Islet of Langerhans (tissue), 1 donor: Measurements from ENCODE around the gene NXNL1.
A peak's percentile ranks its signal among the peaks of the same experiment; 100 is the strongest.
"Not testable (repeated sequence)": the region's sequence is repeated elsewhere in the genome, so short reads cannot be mapped to it uniquely, and the experiment has no call there.

ENCODE experiments used
- FAIRE-seq: peaks from one replicate; lab custom pipeline; 2011; peaks lifted over from hg19 to GRCh38; lab: Jason Lieb, UNC

NXNL1 gene

DNA sequence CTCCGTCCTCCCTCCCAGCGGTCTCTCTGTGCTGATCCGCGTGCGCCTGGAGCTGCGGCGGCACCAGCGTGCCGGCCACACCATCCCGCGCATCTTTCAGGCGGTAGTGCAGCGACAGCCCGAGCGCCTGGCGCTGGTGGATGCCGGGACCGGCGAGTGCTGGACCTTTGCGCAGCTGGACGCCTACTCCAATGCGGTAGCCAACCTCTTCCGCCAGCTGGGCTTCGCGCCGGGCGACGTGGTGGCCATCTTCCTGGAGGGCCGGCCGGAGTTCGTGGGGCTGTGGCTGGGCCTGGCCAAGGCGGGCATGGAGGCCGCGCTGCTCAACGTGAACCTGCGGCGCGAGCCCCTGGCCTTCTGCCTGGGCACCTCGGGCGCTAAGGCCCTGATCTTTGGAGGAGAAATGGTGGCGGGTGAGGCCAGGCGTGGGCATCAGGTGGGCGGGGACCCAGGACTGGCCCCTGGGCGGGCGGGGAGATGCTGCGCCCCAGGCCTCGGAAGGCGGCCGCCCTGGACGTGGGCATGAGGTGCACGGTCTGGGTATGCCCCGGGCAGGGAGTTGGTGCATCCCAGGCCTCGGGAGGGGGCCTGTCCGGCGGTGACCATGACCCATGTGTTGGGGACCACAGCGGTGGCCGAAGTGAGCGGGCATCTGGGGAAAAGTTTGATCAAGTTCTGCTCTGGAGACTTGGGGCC lies 26.0 kb upstream of the NXNL1 start:
- no peak for FAIRE-seq

DNA sequence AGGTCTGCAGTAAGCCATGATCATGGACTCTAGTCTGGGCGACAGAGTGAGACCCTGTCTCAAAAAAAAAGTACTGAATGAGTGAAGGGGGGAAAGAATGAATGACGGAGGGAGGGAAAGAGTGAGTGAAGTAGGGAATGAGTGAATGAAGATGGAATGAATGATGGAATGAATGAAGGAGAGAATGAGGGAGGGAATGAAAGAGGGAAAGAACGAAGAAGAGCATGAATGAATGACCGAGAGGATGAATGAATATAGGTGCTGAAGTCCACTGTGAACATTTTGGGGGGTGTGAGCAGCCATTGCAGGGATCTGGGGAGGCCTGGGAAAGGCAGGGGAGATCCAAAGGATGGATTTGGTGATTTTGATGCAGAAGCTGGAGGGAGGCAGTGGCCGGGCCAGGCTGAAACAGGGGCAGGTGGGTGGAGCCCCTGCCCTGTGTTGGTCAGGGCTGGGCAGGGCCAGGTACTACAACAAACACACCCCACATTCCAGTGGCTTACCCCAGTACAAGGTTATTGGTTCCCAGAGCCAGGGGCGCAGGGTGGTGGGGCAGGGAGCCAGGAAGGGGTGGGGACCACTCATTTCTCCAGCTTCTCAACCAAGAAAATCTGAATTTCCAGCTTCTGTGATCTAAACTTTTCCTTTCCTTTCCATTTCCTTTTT lies 23.9 kb upstream of the NXNL1 start:
- no peak for FAIRE-seq

DNA sequence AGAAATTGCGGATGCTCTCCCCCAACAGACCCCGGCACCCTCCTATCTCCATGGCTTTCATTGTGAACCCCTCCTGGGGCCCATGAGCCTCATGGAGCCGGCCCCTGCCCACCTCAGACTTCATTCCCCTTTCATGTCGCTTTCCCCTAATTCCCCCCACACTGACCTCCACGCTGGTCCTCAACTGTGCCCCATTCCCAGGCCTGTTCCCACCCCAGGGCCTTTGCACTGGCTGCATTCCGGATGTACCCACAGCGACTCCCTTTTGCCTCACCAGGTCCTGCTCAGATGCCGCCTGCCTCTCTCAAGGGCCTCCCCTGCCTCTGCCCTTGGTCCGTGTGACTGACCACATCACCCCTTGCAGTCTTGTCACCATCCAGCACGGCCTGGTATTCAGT lies 22.9 kb upstream of the NXNL1 start:
- no peak for FAIRE-seq

DNA sequence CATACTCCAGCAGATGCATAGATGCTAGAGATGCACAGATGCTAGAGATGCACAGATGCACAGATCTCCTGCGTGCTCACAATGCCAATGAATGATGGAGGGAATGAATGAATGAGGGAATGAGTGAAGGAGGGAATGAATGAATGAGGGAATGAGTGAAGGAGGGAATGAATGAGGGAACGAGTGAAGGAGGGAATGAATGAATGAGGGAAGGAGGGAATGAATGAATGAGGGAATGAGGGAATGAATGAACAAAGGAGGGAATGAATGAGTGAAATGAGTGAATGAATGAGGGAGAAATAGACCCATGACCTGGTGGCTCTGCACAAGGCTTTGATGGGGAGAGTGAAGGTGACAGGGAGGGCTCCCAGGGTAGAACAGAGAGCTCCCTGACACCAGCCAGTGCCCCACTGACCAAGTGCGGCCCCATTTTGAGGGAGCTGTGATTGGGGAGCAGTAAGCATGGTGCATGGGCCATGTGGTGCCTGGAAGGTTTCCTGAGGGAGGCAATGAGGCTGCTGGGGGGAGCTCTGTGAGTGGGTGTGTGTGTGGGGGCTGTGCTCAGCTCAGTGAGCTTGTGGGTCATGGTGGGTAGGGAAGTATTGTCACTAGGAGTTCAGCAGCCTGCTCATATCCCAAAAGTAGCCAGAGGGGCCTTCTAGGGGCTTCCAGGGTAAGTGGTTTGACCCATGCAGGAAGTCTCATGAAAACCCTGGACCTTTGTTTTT lies 22.3 kb upstream of the NXNL1 start:
- no peak for FAIRE-seq

DNA sequence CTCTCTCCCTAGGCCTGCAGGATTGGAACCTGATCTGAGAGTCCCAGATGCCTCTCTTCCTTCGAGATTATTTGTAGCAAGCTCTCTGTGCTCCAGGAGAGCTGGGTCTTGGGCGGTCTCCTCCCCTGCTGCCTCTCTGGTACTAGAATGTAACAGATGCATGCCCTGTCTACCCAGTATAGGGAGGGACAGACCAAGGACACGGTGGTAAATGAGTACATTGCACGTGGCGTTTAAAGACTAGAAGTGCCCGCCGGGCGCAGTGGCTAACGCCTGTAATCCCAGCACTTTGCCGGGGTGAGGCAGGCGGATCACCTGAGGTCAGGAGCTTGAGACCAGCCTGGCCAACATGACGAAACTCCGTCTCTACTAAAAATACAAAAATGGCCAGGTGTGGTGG lies 21.3 kb upstream of the NXNL1 start:
- no peak for FAIRE-seq

DNA sequence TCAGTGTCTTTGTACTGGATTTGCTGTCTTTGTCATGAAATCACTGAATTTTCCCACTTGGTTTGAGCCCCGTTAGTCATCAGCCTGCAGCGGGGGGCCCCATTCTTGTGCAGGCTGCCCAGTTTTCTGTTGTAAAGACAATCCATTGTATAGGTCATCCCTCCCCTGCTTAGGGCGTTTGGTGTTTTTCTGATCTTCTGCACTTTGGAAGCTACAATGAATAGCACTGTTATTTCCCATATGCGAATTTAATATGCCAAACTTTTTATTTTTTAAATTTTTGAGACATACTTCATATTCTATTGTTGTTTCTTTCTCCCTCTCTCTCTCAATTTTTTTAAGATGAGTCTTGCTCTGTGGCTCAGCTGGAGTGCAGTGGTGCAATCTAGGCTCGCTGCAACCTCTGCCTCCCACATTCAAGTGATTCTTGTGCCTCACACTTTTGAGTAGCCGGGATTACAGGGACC lies 18.6 kb upstream of the NXNL1 start:
- no peak for FAIRE-seq

DNA sequence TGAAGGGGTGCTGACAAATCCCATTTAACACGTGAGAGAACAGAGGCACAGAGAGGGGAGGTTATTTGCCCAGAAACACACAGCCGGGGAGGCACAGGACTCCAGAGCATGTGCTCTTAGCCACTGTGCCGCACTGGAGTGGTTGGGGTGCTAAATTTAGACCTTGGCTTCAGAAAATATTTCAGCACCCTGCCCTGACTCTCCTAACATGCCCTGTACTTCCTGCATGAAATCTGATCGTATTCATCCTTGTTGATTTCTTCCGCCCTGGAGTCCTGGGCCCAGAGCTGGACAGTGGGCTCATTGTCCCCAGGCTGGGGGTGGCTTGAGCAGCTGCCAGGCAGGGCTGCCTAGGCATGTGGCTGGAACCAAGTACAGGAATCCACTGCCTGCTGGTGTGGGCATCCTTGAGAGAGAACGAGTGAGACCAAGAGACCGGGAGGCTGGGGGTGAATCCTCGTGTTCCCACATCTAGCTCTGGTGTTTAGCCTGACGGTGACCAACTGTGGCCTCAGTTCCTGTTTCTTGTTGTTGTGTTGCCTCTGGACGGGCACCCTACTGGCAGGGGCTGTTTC lies 14.9 kb upstream of the NXNL1 start:
- no peak for FAIRE-seq

DNA sequence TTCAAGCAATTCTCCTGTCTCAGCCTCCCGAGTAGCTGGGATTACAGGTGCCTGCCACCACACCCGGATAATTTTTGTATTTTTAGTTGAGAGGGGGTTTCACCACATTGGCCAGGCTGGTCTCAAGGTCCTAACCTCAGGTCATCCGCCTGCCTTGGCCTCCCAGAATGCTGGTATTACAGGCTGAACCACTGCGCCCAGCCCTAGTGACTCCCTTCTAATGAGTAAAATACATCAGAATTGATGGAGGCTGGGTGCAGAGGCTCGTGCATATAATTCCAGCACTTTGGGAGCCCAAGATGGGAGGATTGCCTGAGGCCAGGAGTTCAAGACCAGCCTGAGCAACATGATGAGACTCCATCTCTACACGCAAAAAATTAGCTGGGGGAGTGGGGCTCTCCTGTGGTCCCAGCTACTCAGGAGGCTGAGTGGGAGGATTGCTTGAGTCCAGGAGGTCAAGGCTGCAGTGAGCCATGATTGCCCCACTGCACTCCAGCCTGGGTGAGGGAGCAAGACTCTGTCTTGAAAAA lies 14.3 kb upstream of the NXNL1 start:
- FAIRE-seq = not testable (repeated sequence)

DNA sequence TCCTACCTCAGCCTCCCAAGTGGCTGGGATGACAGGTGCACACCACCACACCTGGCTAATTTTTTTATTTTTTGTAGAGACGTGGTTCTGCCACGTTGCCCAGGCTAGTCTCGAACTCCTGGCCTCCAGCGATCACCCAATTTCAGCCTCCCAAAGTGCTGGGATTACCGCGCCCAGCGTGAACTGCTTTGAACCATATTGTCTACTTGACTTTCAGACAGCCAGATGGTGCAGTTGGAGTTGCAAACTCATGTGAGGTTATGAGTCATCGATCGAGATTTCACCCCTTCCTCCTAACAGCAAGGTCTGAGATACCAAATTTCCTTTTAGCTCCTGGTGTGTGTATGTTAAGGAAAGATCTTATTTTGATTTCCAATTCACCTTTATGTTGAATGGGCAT lies 12.3 kb upstream of the NXNL1 start:
- no peak for FAIRE-seq

DNA sequence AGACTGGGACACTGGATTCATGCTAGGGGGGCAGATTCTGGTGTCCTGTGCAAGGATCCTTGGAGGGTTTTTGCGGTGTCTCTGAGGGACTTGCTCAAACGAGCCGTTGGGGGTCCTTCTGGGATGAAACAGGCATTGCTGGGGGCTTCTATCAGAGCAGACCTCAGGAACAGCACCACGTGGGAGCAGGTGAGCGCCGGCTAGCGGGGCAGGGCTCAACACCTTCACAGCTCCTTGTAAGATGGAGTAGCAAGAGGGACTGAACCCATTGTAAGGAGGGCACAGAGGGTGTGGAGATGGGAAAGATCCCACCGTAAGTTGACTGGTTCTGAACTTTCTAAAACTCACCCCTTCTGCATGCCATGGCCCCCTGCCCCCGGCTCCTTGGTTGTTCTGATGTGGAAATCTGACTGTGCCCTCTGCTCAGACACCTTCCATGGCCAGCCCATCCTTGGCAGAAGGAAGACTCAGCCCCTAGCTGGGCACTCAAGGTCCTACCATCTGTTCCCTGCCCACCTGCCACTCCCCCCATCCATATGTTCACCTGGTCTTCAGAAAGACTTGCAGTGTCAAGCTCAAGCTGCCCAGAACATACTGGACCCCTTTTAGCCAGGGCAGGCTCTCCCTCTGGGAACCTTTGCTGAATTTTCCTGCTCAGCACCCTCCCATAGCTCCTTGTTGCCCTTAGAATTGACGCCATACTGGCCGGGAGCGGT lies 10.8 kb upstream of the NXNL1 start:
- FAIRE-seq = no peak

DNA sequence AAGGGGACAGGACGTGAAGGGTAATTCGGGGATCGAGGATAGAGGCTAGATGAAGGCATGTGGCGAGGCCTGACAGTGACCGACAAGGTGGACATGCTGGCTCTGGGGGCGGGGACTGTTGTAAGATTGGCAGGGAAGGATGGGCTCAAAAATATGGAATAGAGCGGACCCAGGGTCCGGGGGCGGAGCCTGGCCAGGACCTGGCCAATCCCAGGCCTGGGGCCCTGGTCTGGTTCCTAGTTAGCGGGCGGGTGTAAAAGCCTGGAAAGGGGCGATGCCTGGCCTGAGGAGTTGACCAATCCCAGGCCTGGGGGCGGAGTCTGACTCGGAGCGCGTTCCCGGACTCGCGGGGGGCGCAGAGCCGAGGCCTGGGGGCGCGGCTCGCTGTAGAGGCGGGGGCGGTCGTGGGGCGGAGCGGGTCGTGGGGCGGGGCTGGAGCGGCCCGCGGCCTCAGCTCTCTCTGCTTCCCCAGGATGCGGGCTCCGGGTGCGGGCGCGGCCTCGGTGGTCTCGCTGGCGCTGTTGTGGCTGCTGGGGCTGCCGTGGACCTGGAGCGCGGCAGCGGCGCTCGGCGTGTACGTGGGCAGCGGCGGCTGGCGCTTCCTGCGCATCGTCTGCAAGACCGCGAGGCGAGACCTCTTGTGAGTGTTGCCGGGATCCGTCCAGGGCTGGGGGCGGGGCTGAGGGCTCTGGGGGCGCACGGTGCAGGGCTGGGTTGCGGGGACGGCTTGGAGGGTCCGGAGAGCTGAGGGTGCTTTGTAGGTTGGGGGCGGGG lies 9.5 kb upstream of the NXNL1 start, which contains the start of gene SLC27A1:
Gene SLC27A1, plus strand, starts transcription at position 457 of the 774 bp plus-strand sequence. Its CDS starts 17 bp downstream, at position 474.
- FAIRE-seq = peak; percentile 81

DNA sequence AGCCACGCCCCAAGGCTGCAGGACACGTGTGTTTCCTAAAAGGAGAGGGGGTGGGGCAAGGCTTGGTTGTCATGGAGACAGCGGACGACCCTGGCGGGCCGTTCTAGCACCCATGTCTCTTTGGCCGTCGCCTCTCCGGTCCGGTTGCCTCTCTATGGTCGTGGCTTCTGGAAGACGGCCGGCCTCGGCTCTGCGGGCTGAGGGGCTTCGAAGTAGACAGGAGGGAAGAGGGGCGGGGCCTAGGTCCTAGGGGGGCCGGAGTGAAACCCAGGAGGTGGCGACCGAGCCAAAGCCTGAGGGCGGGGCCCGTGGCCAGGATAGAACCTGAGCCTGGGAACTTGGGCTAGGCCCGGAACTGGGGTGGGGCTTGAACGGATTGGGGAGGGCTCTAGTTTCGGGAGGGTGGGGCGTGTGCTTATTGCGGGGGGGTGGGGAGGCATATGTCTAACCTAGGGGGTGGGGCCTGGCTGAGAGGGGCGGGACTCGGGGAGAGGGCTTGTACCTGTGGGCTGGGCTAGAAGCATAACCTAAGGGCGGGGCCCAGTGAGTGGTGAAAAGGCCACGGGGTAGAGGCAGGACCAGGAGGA lies 8.8 kb upstream of the NXNL1 start:
- no peak for FAIRE-seq

DNA sequence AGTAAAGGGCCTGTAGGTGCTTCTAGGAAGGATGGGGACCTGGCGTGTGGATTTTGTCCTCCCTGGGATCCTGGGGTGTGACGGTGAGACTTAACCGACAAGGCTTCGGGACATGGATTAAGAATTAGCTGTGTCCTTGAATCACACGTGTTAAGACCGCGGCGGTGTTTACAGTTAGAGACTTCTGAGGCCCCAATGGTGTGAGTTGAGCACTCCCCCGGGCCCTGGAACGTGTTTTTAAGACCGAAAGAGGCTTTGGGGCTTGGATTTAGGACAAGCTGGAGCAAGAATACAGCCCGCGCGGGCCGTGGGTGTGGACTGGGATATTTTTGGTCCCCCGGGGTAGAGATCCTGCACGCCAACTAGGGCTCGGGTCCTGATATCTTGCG lies 8.4 kb upstream of the NXNL1 start:
- no peak for FAIRE-seq

DNA sequence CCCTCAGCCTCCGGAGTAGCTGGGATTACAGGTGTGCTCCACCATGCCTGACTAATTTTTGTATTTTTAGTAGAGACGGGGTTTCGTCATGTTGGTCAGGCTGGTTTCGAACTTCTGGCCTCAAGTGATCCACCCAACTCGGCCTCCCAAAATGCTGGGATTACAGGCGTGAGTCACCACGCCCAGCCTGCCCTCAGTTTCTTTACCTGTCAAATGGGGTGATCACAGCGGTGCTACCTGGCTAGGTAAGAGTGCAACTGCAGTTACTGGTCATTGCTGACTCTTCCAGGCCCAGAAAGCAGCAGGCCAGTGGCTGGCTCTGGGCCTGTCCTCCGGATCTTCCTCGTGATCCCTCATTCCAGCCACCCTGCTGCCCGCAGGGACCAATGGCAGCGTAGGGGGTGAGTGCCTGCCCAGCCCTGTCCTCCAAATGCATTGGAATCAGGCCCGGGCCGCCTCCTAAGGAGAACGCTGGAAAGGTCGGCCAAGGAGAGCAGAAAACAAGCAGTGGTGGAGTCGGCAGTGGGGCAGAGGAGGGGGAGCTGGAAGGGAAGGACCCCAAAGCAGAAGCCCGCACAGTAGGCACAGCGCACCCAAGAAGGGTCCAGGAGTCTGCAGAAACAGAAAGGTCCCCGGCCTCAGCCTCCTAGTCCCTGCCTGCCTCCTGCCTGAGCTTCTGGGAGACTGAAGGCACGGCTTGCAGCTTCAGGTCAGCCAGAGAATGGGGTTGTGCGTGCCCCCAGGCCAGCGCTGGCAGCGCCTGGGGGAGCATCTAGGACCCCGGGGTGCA lies 7.8 kb upstream of the NXNL1 start:
- FAIRE-seq = no peak

DNA sequence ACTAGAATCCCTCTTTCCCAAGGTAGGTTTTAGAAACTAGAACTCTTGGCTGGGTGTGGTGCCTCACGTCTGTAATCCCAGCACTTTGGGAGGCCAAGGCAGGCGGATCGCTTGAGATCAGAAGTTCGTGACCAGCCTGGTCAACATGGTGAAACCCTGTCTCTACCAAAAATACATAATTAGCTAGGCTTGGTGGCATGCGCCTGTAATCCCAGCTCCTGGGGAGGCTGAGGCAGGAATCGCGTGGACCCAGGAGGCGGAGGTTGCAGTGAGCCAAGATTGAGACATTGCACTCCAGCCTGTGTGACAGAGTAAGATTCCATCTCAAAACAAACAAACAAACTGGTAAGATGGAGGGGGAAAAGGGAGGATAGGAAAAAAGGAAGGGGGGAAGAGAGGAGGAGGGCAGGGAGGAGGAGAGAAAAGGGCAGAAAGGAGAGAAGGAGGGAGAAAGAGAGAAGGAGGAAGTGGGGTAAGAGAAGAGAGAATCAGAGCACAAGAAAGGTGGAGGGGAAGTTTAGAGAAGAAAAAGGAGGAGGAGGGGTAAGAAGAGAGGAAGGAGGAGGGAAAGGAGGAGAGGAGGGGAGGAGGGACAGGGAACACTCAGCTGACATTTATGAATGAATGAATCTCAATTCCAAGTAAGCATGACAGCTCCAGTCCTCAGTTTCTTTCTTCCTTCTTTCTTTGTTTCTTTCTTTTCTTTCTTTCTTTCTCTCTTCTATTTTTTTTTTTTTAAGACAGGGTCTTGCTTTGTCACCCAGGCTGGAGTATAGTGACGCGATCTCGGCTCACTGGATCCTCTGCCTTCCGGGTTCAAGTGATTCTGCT lies 7.0 kb upstream of the NXNL1 start:
- FAIRE-seq = no peak

DNA sequence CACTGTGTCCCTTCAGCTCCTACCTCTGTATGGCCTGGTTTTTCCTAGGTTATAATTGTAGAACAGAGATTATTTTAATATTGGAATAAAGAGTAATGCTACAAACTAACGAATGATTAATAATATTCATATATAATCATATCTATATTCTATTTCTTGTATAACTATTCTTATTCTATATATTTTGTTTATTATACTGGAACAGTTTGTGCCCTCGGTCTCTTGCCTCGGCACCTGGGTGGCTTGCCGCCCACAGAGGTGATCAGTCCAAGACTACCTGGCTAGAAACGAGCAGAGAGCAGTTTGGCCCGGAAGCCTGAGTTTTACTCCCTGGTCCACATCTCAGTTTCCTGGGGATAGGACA lies 5.7 kb upstream of the NXNL1 start:
- FAIRE-seq = peak; percentile 86

DNA sequence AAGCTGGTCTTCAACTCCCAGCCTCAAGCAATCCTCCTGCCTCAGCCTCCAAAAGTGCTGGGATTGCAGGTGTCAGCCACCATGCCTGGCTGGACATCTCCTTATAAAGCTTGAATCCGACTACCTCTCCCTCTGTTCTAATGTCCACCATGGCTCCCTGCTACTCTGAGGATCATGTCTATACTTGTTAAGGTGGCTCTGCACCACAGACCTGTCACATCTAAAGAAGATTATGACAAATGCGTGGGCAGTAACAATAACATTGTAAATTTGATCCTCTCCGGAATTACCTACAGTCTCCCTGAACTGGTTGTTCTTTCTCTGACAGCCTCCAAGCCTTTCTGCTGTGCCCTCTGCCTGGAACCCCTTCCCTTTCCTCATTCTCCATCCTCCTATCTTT lies 1.8 kb downstream of the NXNL1 start:
- no peak for FAIRE-seq

DNA sequence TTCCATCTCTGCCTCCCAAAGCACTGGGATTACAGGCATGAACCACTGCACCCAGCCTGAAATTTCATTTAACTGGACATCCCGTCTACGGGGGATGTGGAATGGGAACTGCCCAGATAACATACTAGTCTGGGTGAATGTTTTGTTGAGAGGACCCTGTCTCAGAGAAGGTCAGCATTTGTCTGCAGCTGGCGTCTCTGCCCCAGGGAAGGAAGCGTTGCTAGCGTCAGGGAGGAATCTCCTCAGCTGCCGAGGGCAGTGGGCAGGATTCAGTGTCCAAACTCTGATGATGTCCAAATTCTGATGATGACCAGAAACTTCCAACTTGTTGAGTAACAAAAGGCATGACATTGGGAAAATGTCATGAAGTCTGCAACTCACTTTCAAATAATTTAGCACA lies 3.1 kb downstream of the NXNL1 start:
- FAIRE-seq = no peak

DNA sequence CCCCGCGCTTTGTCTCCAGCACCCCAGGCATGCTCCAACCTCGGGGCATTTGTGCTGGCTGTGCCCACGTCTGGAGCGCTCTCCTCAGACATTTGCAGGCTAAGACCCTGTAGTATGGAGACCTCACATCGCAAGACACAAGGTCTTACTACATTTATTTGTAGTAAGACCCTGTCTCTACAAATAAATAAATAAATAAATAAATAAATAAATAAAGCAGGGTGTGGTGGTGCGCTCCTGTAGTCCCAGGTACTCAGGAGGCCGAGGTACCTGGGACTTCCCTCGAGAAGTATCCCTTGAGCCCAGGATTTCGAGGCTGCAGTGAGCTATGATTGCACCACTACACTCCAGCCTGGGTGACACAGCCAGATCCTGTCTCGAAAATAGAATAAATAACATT lies 4.6 kb downstream of the NXNL1 start:
- FAIRE-seq = no peak
